Measurements from ENCODE around the gene MAP4K3.
A peak's percentile ranks its signal among the peaks of the same experiment; 100 is the strongest.

MAP4K3 gene

GRCh38 chr2:39436592-39437521 is at the start of gene MAP4K3:
Gene MAP4K3 (minus strand): TSS chr2:39437285. CDS start chr2:39436987, 298 bp downstream.
- DNase-seq, result peak; percentile 48 to 96 (median 88)

GRCh38 chr2:39486071-39486470 is 49.0 kb upstream of the MAP4K3 start:
- DNase-seq, result no peak

- peak in 1 of 14 donors; percentile 45 for DNase-seq
Measured at GRCh38 chr2:39484620-39485495, 47.8 kb upstream of the MAP4K3 start.

- no peak for DNase-seq
Measured at GRCh38 chr2:39484206-39484605, 47.1 kb upstream of the MAP4K3 start.

- DNase-seq, result no peak
Measured at GRCh38 chr2:39483534-39483933, 46.4 kb upstream of the MAP4K3 start.

- DNase-seq, result no peak
Measured at GRCh38 chr2:39481611-39482010, 44.5 kb upstream of the MAP4K3 start.

GRCh38 chr2:39479696-39480095 is 42.6 kb upstream of the MAP4K3 start:
- DNase-seq, result no peak

- DNase-seq, result no peak
Measured at GRCh38 chr2:39479053-39479670, 42.1 kb upstream of the MAP4K3 start.

GRCh38 chr2:39476524-39476923 is 39.4 kb upstream of the MAP4K3 start:
- no peak for DNase-seq

- DNase-seq, result no peak
Measured at GRCh38 chr2:39475006-39475405, 37.9 kb upstream of the MAP4K3 start.

- no peak for DNase-seq
Measured at GRCh38 chr2:39470580-39470979, 33.5 kb upstream of the MAP4K3 start.

GRCh38 chr2:39469807-39470206 is 32.7 kb upstream of the MAP4K3 start:
- DNase-seq, result peak in 1 of 14 donors; percentile 7

GRCh38 chr2:39468579-39469451 is 31.7 kb upstream of the MAP4K3 start:
- DNase-seq, result no peak

GRCh38 chr2:39466311-39466710 is 29.2 kb upstream of the MAP4K3 start:
- DNase-seq, result no peak

GRCh38 chr2:39464864-39465263 is 27.8 kb upstream of the MAP4K3 start:
- DNase-seq, result no peak

GRCh38 chr2:39455826-39456225 is 18.7 kb upstream of the MAP4K3 start:
- DNase-seq, result no peak

GRCh38 chr2:39452396-39452795 is 15.3 kb upstream of the MAP4K3 start:
- DNase-seq, result no peak

- DNase-seq, result no peak
Measured at GRCh38 chr2:39451954-39452353, 14.9 kb upstream of the MAP4K3 start.

GRCh38 chr2:39448169-39448502 is 11.1 kb upstream of the MAP4K3 start:
- no peak for DNase-seq

- DNase-seq, result no peak
Measured at GRCh38 chr2:39447266-39448168, 10.4 kb upstream of the MAP4K3 start.

- no peak for DNase-seq
Measured at GRCh38 chr2:39445934-39446333, 8.8 kb upstream of the MAP4K3 start.

Measured in C1 segment of cervical spinal cord (tissue), 14 donors.